Endothelial cell of umbilical vein (primary cell): Measurements from ENCODE around the gene MACROH2A1. TPM values are rescaled to one million over a fixed set of nuclear protein-coding genes. Genes with fewer than 3 reads are reported as not detected.

Source experiments
- BruUV-seq: library from RNA; stranded (reverse); fragments of 400-500 nt; replicated peaks from 2 replicates; lab custom pipeline; 2021; lab: Mats Ljungman, UMichigan
- CTCF ChIA-PET: fragments of 300-600, 350-600 bp; sonication (Branson Sonifier 250); formaldehyde crosslinking; loops from one replicate; lab custom pipeline; 2021; ENCODE audit warnings: antibody characterized with exemption, inconsistent platforms; lab: Charles Lee
- POLR2A ChIA-PET: fragments of 300-600, 350-600 bp; sonication (Branson Sonifier 250); formaldehyde crosslinking; loops from one replicate; lab custom pipeline; 2021; ENCODE audit warnings: antibody characterized with exemption, inconsistent platforms; lab: Charles Lee
- DNase-seq: peaks from one replicate; pipeline ENCODE4 v3.0.0-alpha.2; 2011; ENCODE audit warnings: low read depth, low spot score
- FAIRE-seq: peaks from 2 replicates; lab custom pipeline; 2011; peaks lifted over from hg19 to GRCh38; lab: Jason Lieb, UNC
- H2AFZ ChIP-seq: 2 replicates; pipeline ENCODE4 v1.6.0; 2012; ENCODE audit warnings: low read depth, low read length, control low read depth, inconsistent platforms
- H3K27ac ChIP-seq: 2 replicates; pipeline ENCODE4 v1.5.1; 2011; ENCODE audit warnings: low read depth, mild to moderate bottlenecking, control low read depth, low read length, moderate library complexity; ENCODE audit not compliant: insufficient read depth
- H3K27me3 ChIP-seq, 2 experiments: 2 replicates each; pipeline versions ENCODE4 v1.6.0 to v1.6.1; 2011; ENCODE audit warnings: low read length in 2 of 2, mixed read lengths in 1 of 2; ENCODE audit not compliant: control insufficient read depth in 2 of 2, insufficient read depth in 2 of 2
- H3K36me3 ChIP-seq, 2 experiments: 2 replicates in 1 of 2; 3 replicates in 1 of 2; pipeline ENCODE4 v1.5.1; 2011; ENCODE audit warnings: low read length in 2 of 2, mild to moderate bottlenecking in 1 of 2, moderate library complexity in 1 of 2; ENCODE audit not compliant: control insufficient read depth in 2 of 2, insufficient read depth in 2 of 2; ENCODE audit errors: extremely low read depth in 1 of 2
- H3K4me1 ChIP-seq: 3 replicates; pipeline ENCODE4 v1.5.1; 2011; ENCODE audit warnings: mild to moderate bottlenecking, low read length; ENCODE audit not compliant: control insufficient read depth, insufficient read depth; ENCODE audit errors: extremely low read depth
- H3K4me2 ChIP-seq: 2 replicates; pipeline ENCODE4 v1.6.1; 2011; ENCODE audit warnings: low read length, control low read depth, mixed read lengths; ENCODE audit not compliant: insufficient read depth
- H3K4me3 ChIP-seq, 3 experiments: fragments of 200-600 bp in 1 of 3; sonication (generic), shearing (Covaris generic) in 1 of 3; replicated peaks in 1 of 3; 2 replicates each; pipeline ENCODE4 v1.5.1; 2011 to 2016; ENCODE audit warnings: control low read depth in 3 of 3, low read length in 3 of 3, mild to moderate bottlenecking in 2 of 3, inconsistent platforms in 1 of 3, low read depth in 1 of 3, moderate library complexity in 1 of 3; ENCODE audit not compliant: insufficient read depth in 1 of 3
- H3K79me2 ChIP-seq: 2 replicates; pipeline ENCODE4 v1.6.0; 2012; ENCODE audit warnings: low read length, inconsistent platforms; ENCODE audit not compliant: control insufficient read depth, insufficient read depth
- H3K9ac ChIP-seq: replicated peaks from 2 replicates; pipeline ENCODE3; 2011; ENCODE audit warnings: low read length, control low read depth; ENCODE audit not compliant: insufficient read depth; ENCODE audit errors: extremely low read depth
- H3K9me1 ChIP-seq: replicated peaks from 3 replicates; pipeline ENCODE4 v1.6.0; 2011; ENCODE audit warnings: mild to moderate bottlenecking, low read length; ENCODE audit not compliant: control insufficient read depth, insufficient read depth; ENCODE audit errors: extremely low read depth
- H3K9me3 ChIP-seq: replicated peaks from 2 replicates; pipeline ENCODE4 v1.5.1; 2012; ENCODE audit warnings: low read length, inconsistent platforms; ENCODE audit not compliant: control insufficient read depth, insufficient read depth
- H4K20me1 ChIP-seq: replicated peaks from 2 replicates; pipeline ENCODE3; 2011; ENCODE audit warnings: mild to moderate bottlenecking, low read length; ENCODE audit not compliant: control insufficient read depth, insufficient read depth; ENCODE audit errors: extremely low read depth
- EZH2 ChIP-seq: IDR thresholded peaks from 2 replicates; pipeline ENCODE4 v1.6.1; 2012; ENCODE audit warnings: borderline replicate concordance, low read depth, mild to moderate bottlenecking, moderate library complexity, low read length, inconsistent platforms; ENCODE audit not compliant: severe bottlenecking
- FOS ChIP-seq: IDR thresholded peaks from 2 replicates; pipeline ENCODE4 v1.6.1; 2011; ENCODE audit warnings: mild to moderate bottlenecking, low read length, moderate library complexity, borderline replicate concordance; ENCODE audit not compliant: insufficient read depth
- GATA2 ChIP-seq: IDR thresholded peaks from 2 replicates; pipeline ENCODE4 v1.7.0; 2011; ENCODE audit warnings: low read depth, mild to moderate bottlenecking, moderate library complexity, mixed read lengths, low read length; ENCODE audit not compliant: insufficient read length, insufficient read depth
- JUN ChIP-seq: IDR thresholded peaks from 2 replicates; pipeline ENCODE4 v1.6.1; 2011; ENCODE audit warnings: borderline replicate concordance, low read depth; ENCODE audit not compliant: insufficient read length, insufficient read depth
- MYC ChIP-seq: IDR thresholded peaks from one replicate; pipeline ENCODE4 v1.6.1; 2011; ENCODE audit warnings: mild to moderate bottlenecking, low read depth, low read length
- POLR2A ChIP-seq: IDR thresholded peaks from 2 replicates; pipeline ENCODE4 v1.6.1; 2012; ENCODE audit warnings: low read depth, mild to moderate bottlenecking, control low read depth, low read length
- POLR2AphosphoS5 ChIP-seq: IDR thresholded peaks from 2 replicates; pipeline ENCODE4 v1.6.1; 2012; ENCODE audit warnings: low read depth, mild to moderate bottlenecking, control low read depth, low read length, moderate library complexity; ENCODE audit not compliant: insufficient read depth
- dilution Hi-C: fragments of 300-500 bp; cut with MboI; formaldehyde crosslinking; loops from one replicate; pipeline ENCODE4 v1.15.0; 2019; ENCODE audit warnings: low sequenced_read_pairs; ENCODE audit not compliant: extremely low pct_ligation_motif_present
- intact Hi-C: fragments of 100-400 bp; cut with micrococcal nuclease; formaldehyde crosslinking; loops from one replicate; pipeline ENCODE4 v1.10.0; 2022
- polyA plus RNA-seq, 4 experiments: library from polyadenylated mRNA; depleted of rRNA in 3 of 4; stranded (reverse) in 3 of 4; unstranded in 1 of 4; fragments of >200 nt; gene quantifications; 2 replicates each; pipeline versions ENCODE4 v1.2.1 to v1.2.3, GENCODE V29; 2011 to 2012; ENCODE audit warnings: missing spikeins in 1 of 4
- total RNA-seq: library from RNA; stranded (reverse); gene quantifications from 2 replicates; pipeline ENCODE4 v1.2.3, GENCODE V29; 2021
- TF ChIP-seq, protein P1 (sequence below), 2 donors: IDR thresholded peaks; 1 replicate in 1 of 2; 2 replicates in 1 of 2; pipeline ENCODE4 v1.5.1; 2011; ENCODE audit warnings: low read length in 2 of 2, mild to moderate bottlenecking in 2 of 2, moderate library complexity in 2 of 2, control low read depth in 1 of 2, inconsistent platforms in 1 of 2, low read depth in 1 of 2; ENCODE audit not compliant: insufficient read depth in 1 of 2; ENCODE audit errors: extremely low read depth in 1 of 2
- TF ChIP-seq, protein P2 (sequence below): IDR thresholded peaks from 2 replicates; pipeline ENCODE4 v1.6.1; 2011; ENCODE audit not compliant: insufficient read depth, insufficient read length

The MACROH2A1 gene
- total and polyA plus RNA-seq, 2 donors (not counting 3 experiments of a cell fraction or from before 2014, with no cell fraction given): 89.3 to 147 TPM

DNA sequence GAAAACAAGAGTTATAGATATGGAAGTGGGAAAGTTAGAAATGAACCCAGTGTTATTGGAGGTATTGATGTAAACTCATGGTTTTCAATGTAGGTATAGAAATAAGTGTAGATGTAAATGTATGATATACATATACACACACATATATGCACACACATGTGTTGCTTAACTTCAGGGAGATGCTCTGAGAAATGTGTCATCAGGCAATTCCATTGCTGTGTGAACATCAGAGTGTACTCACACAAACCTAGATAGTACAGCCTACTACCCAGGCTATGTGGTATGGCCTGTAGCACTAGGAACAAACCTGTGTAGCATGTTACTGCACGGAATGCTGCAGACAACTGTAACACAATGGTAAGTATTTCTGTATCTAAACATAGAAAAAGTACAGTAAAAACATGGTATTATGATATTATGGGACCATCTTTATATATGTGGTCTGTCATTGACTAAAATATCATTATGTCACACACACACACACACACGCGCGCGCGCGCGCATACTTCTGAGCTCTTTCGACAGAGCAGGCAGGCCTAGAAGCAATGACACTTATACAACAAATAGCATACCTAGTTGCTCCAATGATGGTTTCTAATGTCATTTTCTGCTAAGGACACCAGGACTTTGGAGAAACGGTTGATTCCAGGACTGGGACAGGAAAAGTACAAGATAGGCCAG lies 86.6 kb downstream of the MACROH2A1 start:
- CTCF ChIA-PET: interaction anchor here (0.7 to 1.0 kb wide), 2 partner anchors 121 to 154 kb away, joined by 3 read pairs; no protein-coding TSS in a partner anchor
- no TSS peak for BruUV-seq
- Histone ChIP-seq H4K20me1 (no peaks in the 10 kb centered on the region), H3K9me1 (no peaks in the 10 kb centered on the region), H3K9me3 (no peaks in the 10 kb centered on the region), H3K36me3 (no peaks in the 10 kb centered on the region), H3K4me1 (no peaks in the 10 kb centered on the region), H3K79me2 (no peaks in the 10 kb centered on the region), H3K27ac (no peak overlapping the region), H3K4me2 (no peak overlapping the region), H2AFZ (no peak overlapping the region), H3K9ac (no peak overlapping the region), H3K4me3 (no peak overlapping the region), H3K27me3 (peaks cover 5 to 11% of the 10 kb centered on the region in 2 experiments)
- TF ChIP-seq FOS (no peak), EZH2 (no peak), POLR2A (no peak), MYC (no peak), JUN (no peak), POLR2AphosphoS5 (no peak), GATA2 (no peak)
- TF ChIP-seq, protein P1, sequence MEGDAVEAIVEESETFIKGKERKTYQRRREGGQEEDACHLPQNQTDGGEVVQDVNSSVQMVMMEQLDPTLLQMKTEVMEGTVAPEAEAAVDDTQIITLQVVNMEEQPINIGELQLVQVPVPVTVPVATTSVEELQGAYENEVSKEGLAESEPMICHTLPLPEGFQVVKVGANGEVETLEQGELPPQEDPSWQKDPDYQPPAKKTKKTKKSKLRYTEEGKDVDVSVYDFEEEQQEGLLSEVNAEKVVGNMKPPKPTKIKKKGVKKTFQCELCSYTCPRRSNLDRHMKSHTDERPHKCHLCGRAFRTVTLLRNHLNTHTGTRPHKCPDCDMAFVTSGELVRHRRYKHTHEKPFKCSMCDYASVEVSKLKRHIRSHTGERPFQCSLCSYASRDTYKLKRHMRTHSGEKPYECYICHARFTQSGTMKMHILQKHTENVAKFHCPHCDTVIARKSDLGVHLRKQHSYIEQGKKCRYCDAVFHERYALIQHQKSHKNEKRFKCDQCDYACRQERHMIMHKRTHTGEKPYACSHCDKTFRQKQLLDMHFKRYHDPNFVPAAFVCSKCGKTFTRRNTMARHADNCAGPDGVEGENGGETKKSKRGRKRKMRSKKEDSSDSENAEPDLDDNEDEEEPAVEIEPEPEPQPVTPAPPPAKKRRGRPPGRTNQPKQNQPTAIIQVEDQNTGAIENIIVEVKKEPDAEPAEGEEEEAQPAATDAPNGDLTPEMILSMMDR (IDR thresholded peaks at IDR 0.05; ENCODE audit: extremely low read depth in 1 of 2, insufficient read depth in 1 of 2, low read depth in 1 of 2, low read length in 2 of 2): no peak
- TF ChIP-seq, protein P2, sequence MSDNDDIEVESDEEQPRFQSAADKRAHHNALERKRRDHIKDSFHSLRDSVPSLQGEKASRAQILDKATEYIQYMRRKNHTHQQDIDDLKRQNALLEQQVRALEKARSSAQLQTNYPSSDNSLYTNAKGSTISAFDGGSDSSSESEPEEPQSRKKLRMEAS: no peak
- intact Hi-C loops: no loop called here
- POLR2A ChIA-PET: no interaction called here
- FAIRE-seq: no peak
- dilution Hi-C loops: no loop called here
- DNase-seq: no peak
